OCI-LY1 (cell line): ENCODE data around the gene PPP1R1A.

ENCODE experiments used
- EZH2 ChIP-seq: fragments of 200-600 bp; sonication (generic), shearing (Covaris generic); IDR thresholded peaks from 2 replicates; pipeline ENCODE4 v1.8.0; 2017; ENCODE audit warnings: borderline replicate concordance, mixed run types, mild to moderate bottlenecking, antibody characterized with exemption, low read length, moderate library complexity, mixed read lengths
- TF ChIP-seq, protein P1 (sequence below): fragments of 200-600 bp; sonication (generic), shearing (Covaris generic); IDR thresholded peaks from 2 replicates; pipeline ENCODE4 v1.5.1; 2017; ENCODE audit warnings: mild to moderate bottlenecking, antibody characterized with exemption, low read length, moderate library complexity, mixed read lengths

DNA sequence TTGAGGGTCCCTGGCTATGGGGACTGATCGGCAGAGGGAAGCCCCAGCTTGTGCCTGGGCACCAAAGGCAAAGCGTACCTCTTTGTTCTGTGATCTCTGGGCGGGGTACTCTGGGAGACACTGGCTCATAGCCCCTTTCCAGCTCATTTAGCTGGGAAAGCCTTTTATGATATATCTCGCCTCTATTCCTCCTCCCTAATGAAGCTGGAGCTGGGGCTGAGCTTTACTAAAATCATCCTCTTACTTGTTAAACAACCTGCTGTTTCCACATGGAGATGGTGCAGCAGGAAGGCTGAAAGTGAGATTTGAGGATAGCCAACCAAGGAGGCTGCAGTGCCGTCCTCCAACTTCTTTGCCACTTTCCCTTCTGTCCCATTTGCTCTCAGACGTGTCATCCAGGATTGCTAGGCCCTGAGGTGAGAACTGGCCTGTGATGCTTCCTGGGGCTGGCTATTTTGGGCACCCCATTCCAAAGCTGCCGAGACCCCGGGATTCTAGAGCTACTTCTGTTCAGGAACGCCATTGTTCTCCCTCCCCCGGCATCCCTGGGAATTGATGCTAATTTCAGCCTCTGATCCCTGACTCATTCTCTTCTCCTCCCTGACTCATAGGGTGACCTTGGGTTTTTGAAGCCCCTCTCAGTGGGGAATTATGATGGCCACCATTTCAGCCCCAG, 23.0 kb downstream of the PPP1R1A start:
- TF ChIP-seq, protein P1, sequence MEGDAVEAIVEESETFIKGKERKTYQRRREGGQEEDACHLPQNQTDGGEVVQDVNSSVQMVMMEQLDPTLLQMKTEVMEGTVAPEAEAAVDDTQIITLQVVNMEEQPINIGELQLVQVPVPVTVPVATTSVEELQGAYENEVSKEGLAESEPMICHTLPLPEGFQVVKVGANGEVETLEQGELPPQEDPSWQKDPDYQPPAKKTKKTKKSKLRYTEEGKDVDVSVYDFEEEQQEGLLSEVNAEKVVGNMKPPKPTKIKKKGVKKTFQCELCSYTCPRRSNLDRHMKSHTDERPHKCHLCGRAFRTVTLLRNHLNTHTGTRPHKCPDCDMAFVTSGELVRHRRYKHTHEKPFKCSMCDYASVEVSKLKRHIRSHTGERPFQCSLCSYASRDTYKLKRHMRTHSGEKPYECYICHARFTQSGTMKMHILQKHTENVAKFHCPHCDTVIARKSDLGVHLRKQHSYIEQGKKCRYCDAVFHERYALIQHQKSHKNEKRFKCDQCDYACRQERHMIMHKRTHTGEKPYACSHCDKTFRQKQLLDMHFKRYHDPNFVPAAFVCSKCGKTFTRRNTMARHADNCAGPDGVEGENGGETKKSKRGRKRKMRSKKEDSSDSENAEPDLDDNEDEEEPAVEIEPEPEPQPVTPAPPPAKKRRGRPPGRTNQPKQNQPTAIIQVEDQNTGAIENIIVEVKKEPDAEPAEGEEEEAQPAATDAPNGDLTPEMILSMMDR, result no peak
- TF ChIP-seq EZH2, result no peak
